Measurements from ENCODE around the gene TTC1. TPM values are rescaled to one million over a fixed set of nuclear protein-coding genes. Genes with fewer than 3 reads are reported as not detected.

TTC1 gene
- total RNA-seq, 1 experiment from 2014 or later: 67.6 TPM

DNA sequence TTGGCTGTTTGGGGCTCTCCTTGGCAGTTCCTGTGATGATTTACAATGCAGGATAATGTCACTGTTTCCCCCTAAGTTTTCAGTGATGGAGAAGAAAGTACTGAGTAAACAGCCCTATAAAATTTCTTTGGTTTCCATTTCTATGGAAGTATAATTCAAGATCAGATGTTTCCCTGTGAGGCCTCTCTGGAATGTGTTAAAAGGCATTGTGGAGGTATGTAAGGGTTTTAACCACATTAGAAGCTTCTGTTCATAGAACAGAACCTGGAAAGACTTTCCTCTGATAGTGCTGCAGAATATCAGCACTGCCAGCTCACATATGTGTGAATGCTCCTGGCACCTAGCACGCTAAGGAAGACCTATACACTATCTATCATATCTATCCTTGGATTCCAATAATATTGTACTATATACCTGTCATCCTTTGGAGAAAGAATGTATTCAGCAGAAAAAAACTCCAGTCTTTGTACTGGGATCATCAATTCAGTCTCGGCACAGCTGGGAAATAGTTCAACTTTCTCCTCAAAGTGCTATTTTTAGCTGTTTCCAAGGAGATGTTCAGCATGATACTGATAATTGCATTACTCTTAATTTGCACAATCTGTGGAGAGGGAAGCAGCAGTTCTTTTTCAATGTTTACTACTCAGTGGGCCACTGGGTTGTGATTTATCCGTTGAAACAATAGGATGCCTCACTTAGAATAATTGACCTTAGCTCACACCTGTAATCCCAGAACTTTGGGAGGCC, 21.9 kb downstream of the TTC1 start:
- no peaks in the 10 kb centered on the region for H3K9me3 ChIP-seq (ENCODE audit: control insufficient read depth, insufficient read depth, low read depth, low read length)
- H3K27me3 ChIP-seq (ENCODE audit: control insufficient read depth, insufficient read depth, low read length): no peaks in the 10 kb centered on the region
- in situ Hi-C loops (cut with HindIII; ENCODE audit: low pct_unique_long_range_greater_than_20kb, low sequenced_read_pairs): no loop called here
- H3K27ac ChIP-seq (ENCODE audit: low read length): no peak overlapping the region
- ChIA-PET CTCF (no interaction called here), POLR2A (no interaction called here)
- H3K4me1 ChIP-seq (ENCODE audit: control insufficient read depth, insufficient read depth, low read length): no peaks in the 10 kb centered on the region
- TF ChIP-seq REST (IDR thresholded peaks at IDR 0.05; ENCODE audit: insufficient read depth in 1 of 2, low read depth in 2 of 2, low read length in 1 of 2): no peak
- no peak for TF ChIP-seq POLR2AphosphoS5 (IDR thresholded peaks at IDR 0.05; ENCODE audit: low read depth, low read length)
- TF ChIP-seq SIN3A (IDR thresholded peaks at IDR 0.05; ENCODE audit: borderline replicate concordance, insufficient read depth, low read depth, low read length): no peak
- no peak for TF ChIP-seq CTCF (IDR thresholded peaks at IDR 0.05)
- no peak for TF ChIP-seq TCF7L2 (IDR thresholded peaks at IDR 0.05; ENCODE audit: low read depth, low read length)
- no peak overlapping the region for H3K4me3 ChIP-seq (ENCODE audit: low read depth in 2 of 2, low read length in 2 of 2)
- BruUV-seq (replicated peaks): no TSS peak
- intact Hi-C loops (cut with micrococcal nuclease; ENCODE audit: unreplicated experiment): no loop called here
- no peak for DNase-seq (ENCODE audit: low read depth, low spot score)
- no peak for ATAC-seq
- peaks cover 7% of the 10 kb centered on the region for H3K36me3 ChIP-seq (ENCODE audit: control insufficient read depth, insufficient read depth, low read length)

DNA sequence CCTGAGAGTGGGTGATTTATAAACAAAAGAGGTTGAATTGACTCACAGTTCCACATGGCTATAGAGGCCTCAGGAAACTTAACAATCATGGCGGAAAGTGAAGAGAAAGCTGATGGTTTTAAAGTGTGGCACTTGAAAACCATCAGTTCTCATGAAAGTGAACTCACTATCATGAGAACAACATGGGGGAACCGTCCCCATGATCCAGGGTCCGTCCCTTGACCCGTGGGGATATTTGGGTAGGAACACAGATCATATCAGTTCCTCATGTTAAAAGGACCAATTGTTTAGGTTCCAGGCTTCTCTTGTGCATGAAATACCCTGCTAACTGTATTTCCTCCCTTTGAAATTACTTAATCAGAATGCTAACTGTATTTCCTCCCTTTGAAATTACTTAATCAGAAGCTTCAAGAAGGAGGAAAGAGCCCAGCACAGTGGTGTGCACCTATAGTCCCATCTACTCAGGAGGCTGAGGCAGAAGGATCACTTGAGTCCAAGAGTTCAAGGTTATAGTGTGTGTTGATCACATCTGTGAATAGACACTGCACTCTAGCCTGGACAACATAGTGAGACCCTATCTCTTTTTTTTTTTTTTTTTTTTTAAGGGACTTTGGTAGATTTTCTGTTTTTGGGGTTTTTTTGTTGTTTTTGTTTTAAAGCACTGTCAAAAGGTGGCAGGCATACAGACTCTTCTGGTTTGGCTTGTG, 24.8 kb downstream of the TTC1 start:
- intact Hi-C loops (cut with micrococcal nuclease; ENCODE audit: unreplicated experiment) (no loop called here), in situ Hi-C loops (cut with HindIII; ENCODE audit: low pct_unique_long_range_greater_than_20kb, low sequenced_read_pairs) (no loop called here)
- H3K36me3 ChIP-seq (ENCODE audit: control insufficient read depth, insufficient read depth, low read length): peaks cover 9% of the 10 kb centered on the region
- CTCF ChIA-PET: no interaction called here
- no peaks in the 10 kb centered on the region for H3K27me3 ChIP-seq (ENCODE audit: control insufficient read depth, insufficient read depth, low read length)
- H3K4me1 ChIP-seq (ENCODE audit: control insufficient read depth, insufficient read depth, low read length): no peaks in the 10 kb centered on the region
- H3K9me3 ChIP-seq (ENCODE audit: control insufficient read depth, insufficient read depth, low read depth, low read length): no peaks in the 10 kb centered on the region
- POLR2A ChIA-PET: no interaction called here
- TF ChIP-seq POLR2AphosphoS5 (IDR thresholded peaks at IDR 0.05; ENCODE audit: low read depth, low read length): no peak
- TF ChIP-seq CTCF (IDR thresholded peaks at IDR 0.05): no peak
- no peak for TF ChIP-seq SIN3A (IDR thresholded peaks at IDR 0.05; ENCODE audit: borderline replicate concordance, insufficient read depth, low read depth, low read length)
- no peak for TF ChIP-seq REST (IDR thresholded peaks at IDR 0.05; ENCODE audit: insufficient read depth in 1 of 2, low read depth in 2 of 2, low read length in 1 of 2)
- no peak for TF ChIP-seq TCF7L2 (IDR thresholded peaks at IDR 0.05; ENCODE audit: low read depth, low read length)
- H3K4me3 ChIP-seq (ENCODE audit: low read depth in 2 of 2, low read length in 2 of 2): no peak overlapping the region
- ATAC-seq (no peak), DNase-seq (ENCODE audit: low read depth, low spot score) (no peak)
- H3K27ac ChIP-seq (ENCODE audit: low read length): no peak overlapping the region
- no TSS peak for BruUV-seq (replicated peaks)

Measured in Panc1 (cell line).